Effector memory CD4-positive, alpha-beta T cell (primary cell): Measurements from ENCODE around the gene ZNF8.

ENCODE experiments used
- DNase-seq, 3 donors: peaks; one replicate each; pipeline ENCODE4 v3.0.0-alpha.2; 2020
- H3K27ac ChIP-seq: 2 replicates; pipeline ENCODE4 v1.7.0; 2013; ENCODE audit warnings: mild to moderate bottlenecking, low read length, moderate library complexity; ENCODE audit not compliant: insufficient read depth, poor library complexity, severe bottlenecking
- H3K27me3 ChIP-seq: replicated peaks from 2 replicates; pipeline ENCODE4 v1.7.0; 2013; ENCODE audit warnings: mild to moderate bottlenecking, low read length; ENCODE audit not compliant: insufficient read depth, control insufficient read depth, poor library complexity, severe bottlenecking
- H3K36me3 ChIP-seq: 2 replicates; pipeline ENCODE4 v1.7.0; 2013; ENCODE audit warnings: mild to moderate bottlenecking, low read length, moderate library complexity; ENCODE audit not compliant: control insufficient read depth, insufficient read depth
- H3K4me1 ChIP-seq: 2 replicates; pipeline ENCODE4 v1.7.0; 2013; ENCODE audit warnings: low read length, mild to moderate bottlenecking; ENCODE audit not compliant: control insufficient read depth, insufficient read depth, poor library complexity, severe bottlenecking
- H3K4me3 ChIP-seq: 2 replicates; pipeline ENCODE4 v1.7.0; 2013; ENCODE audit warnings: low read length, low read depth, mild to moderate bottlenecking; ENCODE audit not compliant: insufficient read depth, poor library complexity, severe bottlenecking
- H3K9me3 ChIP-seq: 2 replicates; pipeline ENCODE4 v1.7.0; 2013; ENCODE audit warnings: mild to moderate bottlenecking, low read length, moderate library complexity; ENCODE audit not compliant: control insufficient read depth

The ZNF8 gene

GRCh38 chr19:58315580-58315979, 36.8 kb downstream of the ZNF8 start:
- H3K36me3 ChIP-seq, result peaks cover 43% of the 10 kb centered on the region
- DNase-seq, result no peak
- no peak overlapping the region for H3K27ac ChIP-seq
- H3K4me1 ChIP-seq, result no peaks in the 10 kb centered on the region
- H3K27me3 ChIP-seq, result no peaks in the 10 kb centered on the region
- no peaks in the 10 kb centered on the region for H3K9me3 ChIP-seq
- no peak overlapping the region for H3K4me3 ChIP-seq

- Histone ChIP-seq H3K27me3 (no peaks in the 10 kb centered on the region), H3K9me3 (no peaks in the 10 kb centered on the region), H3K36me3 (peaks cover 30% of the 10 kb centered on the region), H3K4me1 (no peaks in the 10 kb centered on the region), H3K27ac (no peak overlapping the region), H3K4me3 (no peak overlapping the region)
- no peak for DNase-seq
These were observed 38.8 kb downstream of the ZNF8 start for GRCh38 chr19:58317476-58318072.

DNA sequence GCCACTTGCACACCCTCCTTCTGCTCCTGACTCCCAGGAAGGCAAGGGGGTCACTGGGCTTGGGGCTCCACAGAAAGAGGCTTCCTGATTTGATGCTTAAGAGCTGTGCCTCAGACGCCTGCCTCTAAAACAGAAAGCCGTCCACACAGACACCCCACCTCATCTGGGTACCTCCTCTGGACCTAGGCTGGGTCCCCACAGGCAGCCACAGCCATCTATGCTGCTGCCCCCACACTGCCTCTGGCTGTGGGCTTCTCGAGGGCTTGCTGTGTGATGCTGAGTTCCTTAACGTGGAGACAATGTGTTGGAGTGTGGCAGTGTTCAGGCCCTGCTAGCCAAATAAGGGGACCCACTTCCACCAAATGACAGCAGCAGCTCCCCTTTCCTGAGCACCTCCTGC, 39.5 kb downstream of the ZNF8 start:
- Histone ChIP-seq H3K36me3 (peaks cover 22% of the 10 kb centered on the region), H3K9me3 (no peaks in the 10 kb centered on the region), H3K27ac (no peak overlapping the region), H3K4me3 (no peak overlapping the region), H3K4me1 (no peaks in the 10 kb centered on the region), H3K27me3 (no peaks in the 10 kb centered on the region)
- DNase-seq, result no peak

DNA sequence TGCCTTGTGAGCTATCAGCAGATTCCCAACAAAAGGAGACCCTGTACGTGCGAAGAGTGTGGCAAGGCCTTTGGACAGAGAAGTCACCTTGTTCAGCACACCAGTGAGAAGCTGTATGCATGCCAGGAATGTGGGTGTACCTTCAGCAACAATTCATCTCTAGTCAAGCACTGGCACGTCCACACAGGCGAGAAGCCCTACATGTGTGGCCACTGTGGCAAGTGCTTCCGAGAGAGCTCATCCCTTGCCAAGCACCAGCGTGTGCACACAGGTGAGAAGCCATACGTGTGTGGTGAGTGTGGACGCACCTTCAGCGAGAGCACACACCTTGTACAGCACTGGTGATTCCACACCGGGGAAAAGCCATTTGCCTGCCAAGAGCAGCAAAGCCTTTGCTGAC, 40.5 kb downstream of the ZNF8 start:
- no peak overlapping the region for H3K27ac ChIP-seq
- no peak for DNase-seq

GRCh38 chr19:58325311-58326022, 46.7 kb downstream of the ZNF8 start:
- H3K27ac ChIP-seq, result no peak overlapping the region
- H3K9me3 ChIP-seq, result no peaks in the 10 kb centered on the region
- H3K36me3 ChIP-seq, result no peaks in the 10 kb centered on the region
- no peak overlapping the region for H3K4me3 ChIP-seq
- no peak for DNase-seq
- H3K4me1 ChIP-seq, result peaks cover 17% of the 10 kb centered on the region
- no peaks in the 10 kb centered on the region for H3K27me3 ChIP-seq

More for the DNA sequence above, 40.5 kb downstream of the ZNF8 start:
- Histone ChIP-seq H3K27me3 (no peaks in the 10 kb centered on the region), H3K36me3 (peaks cover 13% of the 10 kb centered on the region), H3K9me3 (no peaks in the 10 kb centered on the region), H3K4me3 (no peak overlapping the region), H3K4me1 (no peaks in the 10 kb centered on the region)

DNA sequence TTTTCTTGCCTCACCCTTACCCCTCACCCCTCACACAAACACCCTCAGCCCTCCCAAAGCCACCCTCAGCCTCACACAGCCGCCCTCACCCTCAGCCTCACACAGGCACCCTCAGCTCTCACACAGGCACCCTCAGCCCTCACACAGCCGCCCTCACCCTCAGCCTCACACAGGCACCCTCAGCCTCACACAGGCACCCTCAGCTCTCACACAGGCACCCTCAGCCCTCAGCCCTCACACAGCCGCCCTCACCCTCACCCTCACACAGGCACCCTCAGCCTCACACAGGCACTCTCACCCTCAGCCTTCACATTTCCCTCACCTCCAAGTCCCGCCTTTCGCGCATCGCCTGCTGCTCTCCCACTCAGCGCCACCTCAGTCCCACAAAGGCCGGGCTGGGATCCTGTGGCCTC, 47.8 kb downstream of the ZNF8 start:
- Histone ChIP-seq H3K4me3 (peak overlapping the region; percentile 93), H3K36me3 (no peaks in the 10 kb centered on the region), H3K27me3 (no peaks in the 10 kb centered on the region), H3K4me1 (peaks cover 17% of the 10 kb centered on the region), H3K27ac (peak overlapping the region; percentile 65), H3K9me3 (no peaks in the 10 kb centered on the region)
- DNase-seq, result no peak

GRCh38 chr19:58326914-58327726, 48.4 kb downstream of the ZNF8 start, which contains the start of gene ZSCAN22:
TSS of gene ZSCAN22 (plus strand) at chr19:58326994. CDS start at chr19:58334803, 7,809 bp downstream.
- Histone ChIP-seq H3K4me1 (peaks cover 17% of the 10 kb centered on the region), H3K27me3 (no peaks in the 10 kb centered on the region), H3K9me3 (no peaks in the 10 kb centered on the region), H3K36me3 (no peaks in the 10 kb centered on the region), H3K27ac (peak within 1 kb of the TSS; percentile 65), H3K4me3 (peak within 1 kb of the TSS; percentile 93)
- DNase-seq, result peak; percentile 69 to 81 (median 79)

GRCh38 chr19:58328999-58329398, 50.2 kb downstream of the ZNF8 start:
- no peak overlapping the region for H3K27ac ChIP-seq
- no peaks in the 10 kb centered on the region for H3K27me3 ChIP-seq
- no peaks in the 10 kb centered on the region for H3K36me3 ChIP-seq
- peaks cover 17% of the 10 kb centered on the region for H3K4me1 ChIP-seq
- no peak for DNase-seq
- no peaks in the 10 kb centered on the region for H3K9me3 ChIP-seq
- H3K4me3 ChIP-seq, result no peak overlapping the region

GRCh38 chr19:58330458-58330857, 51.7 kb downstream of the ZNF8 start:
- Histone ChIP-seq H3K27me3 (no peaks in the 10 kb centered on the region), H3K4me1 (peaks cover 17% of the 10 kb centered on the region), H3K36me3 (peaks cover 7% of the 10 kb centered on the region), H3K27ac (no peak overlapping the region), H3K4me3 (no peak overlapping the region), H3K9me3 (no peaks in the 10 kb centered on the region)
- no peak for DNase-seq

GRCh38 chr19:58332697-58333096, 53.9 kb downstream of the ZNF8 start:
- H3K9me3 ChIP-seq, result no peaks in the 10 kb centered on the region
- DNase-seq, result no peak
- H3K27me3 ChIP-seq, result no peaks in the 10 kb centered on the region
- H3K4me3 ChIP-seq, result no peak overlapping the region
- peaks cover 12% of the 10 kb centered on the region for H3K36me3 ChIP-seq
- peaks cover 1% of the 10 kb centered on the region for H3K4me1 ChIP-seq
- H3K27ac ChIP-seq, result no peak overlapping the region
